GM18508 (cell line): ENCODE data around the gene NDUFB8.

Experiments
- ATAC-seq: cut with Tn5 transposase; IDR thresholded peaks from one replicate; pipeline ENCODE4 v1.9.1; 2021; ENCODE audit warnings: moderate number of reproducible peaks; ENCODE audit not compliant: insufficient read depth, unreplicated experiment

The NDUFB8 gene

GRCh38 chr10:100508691-100509150 lies 20.9 kb downstream of the NDUFB8 start:
- no peak for ATAC-seq

GRCh38 chr10:100508266-100508665 lies 21.4 kb downstream of the NDUFB8 start:
- ATAC-seq: no peak

- ATAC-seq: no peak
Measured at GRCh38 chr10:100507357-100507732, 22.3 kb downstream of the NDUFB8 start.

- ATAC-seq: no peak
Measured at GRCh38 chr10:100506596-100507356, 22.9 kb downstream of the NDUFB8 start.

- no peak for ATAC-seq
Measured at GRCh38 chr10:100505164-100505563, 24.5 kb downstream of the NDUFB8 start.

GRCh38 chr10:100504096-100504495 lies 25.6 kb downstream of the NDUFB8 start:
- ATAC-seq: no peak

- no peak for ATAC-seq
Measured at GRCh38 chr10:100502926-100503494, 26.7 kb downstream of the NDUFB8 start.

GRCh38 chr10:100501423-100501822 lies 28.2 kb downstream of the NDUFB8 start:
- ATAC-seq: no peak

- no peak for ATAC-seq
Measured at GRCh38 chr10:100498059-100498458, 31.6 kb downstream of the NDUFB8 start.

- no peak for ATAC-seq
Measured at GRCh38 chr10:100496567-100496966, 33.1 kb downstream of the NDUFB8 start.

- no peak for ATAC-seq
Measured at GRCh38 chr10:100490531-100490930, 39.1 kb downstream of the NDUFB8 start.

GRCh38 chr10:100489396-100489795 lies 40.3 kb downstream of the NDUFB8 start:
- ATAC-seq: no peak

GRCh38 chr10:100487529-100487928 lies 42.1 kb downstream of the NDUFB8 start:
- ATAC-seq: no peak

- no peak for ATAC-seq
Measured at GRCh38 chr10:100485801-100486495, 43.7 kb downstream of the NDUFB8 start.

GRCh38 chr10:100485366-100485765 lies 44.3 kb downstream of the NDUFB8 start:
- ATAC-seq: no peak

GRCh38 chr10:100483876-100484666 lies 45.6 kb downstream of the NDUFB8 start:
- no peak for ATAC-seq

- no peak for ATAC-seq
Measured at GRCh38 chr10:100482834-100483185, 46.9 kb downstream of the NDUFB8 start.

GRCh38 chr10:100482181-100482833 lies 47.4 kb downstream of the NDUFB8 start:
- no peak for ATAC-seq

- ATAC-seq: peak; percentile 94
Measured at GRCh38 chr10:100481462-100482081, 48.1 kb downstream of the NDUFB8 start.

GRCh38 chr10:100480002-100480401 lies 49.7 kb downstream of the NDUFB8 start:
- no peak for ATAC-seq
